HL-60 (cell line): ENCODE data around the gene GLT1D1.

ENCODE experiments used
- CTCF ChIP-seq: IDR thresholded peaks from one replicate; pipeline ENCODE4 v1.5.1; 2011; ENCODE audit warnings: low read length, control low read depth, inconsistent platforms; ENCODE audit not compliant: insufficient read depth
- GABPA ChIP-seq: IDR thresholded peaks from 2 replicates; pipeline ENCODE4 v1.6.1; 2012; ENCODE audit warnings: low read depth
- POLR2AphosphoS5 ChIP-seq: IDR thresholded peaks from 2 replicates; pipeline ENCODE4 v1.6.1; 2012; ENCODE audit warnings: low read depth
- REST ChIP-seq: IDR thresholded peaks from 2 replicates; pipeline ENCODE4 v1.6.1; 2012; ENCODE audit warnings: low read depth; ENCODE audit not compliant: insufficient replicate concordance

GRCh38 chr12:128933926-128934325, 80.6 kb downstream of the GLT1D1 start:
- no peak for TF ChIP-seq CTCF
- no peak for TF ChIP-seq POLR2AphosphoS5
- no peak for TF ChIP-seq REST
- no peak for TF ChIP-seq GABPA
